A549 (cell line): Measurements from ENCODE around the gene GRID1.

Source experiments
- CEBPB ChIP-seq, 2 experiments: fragments of >200 bp in 1 of 2; sonication (Bioruptor Twin) in 1 of 2; formaldehyde crosslinking in 1 of 2; IDR thresholded peaks; 2 replicates each; pipeline ENCODE4 v1.6.1; 2012 to 2016
- HDAC2 ChIP-seq: fragments of 200-600 bp; sonication (generic); IDR thresholded peaks from 2 replicates; pipeline ENCODE4 v1.6.1; 2016
- JUNB ChIP-seq: fragments of >200 bp; sonication (Bioruptor Twin); formaldehyde crosslinking; IDR thresholded peaks from 2 replicates; pipeline ENCODE4 v1.6.1; 2016
- MAFK ChIP-seq: fragments of 450-650 bp; IDR thresholded peaks from 2 replicates; pipeline ENCODE4 v1.6.1; 2014; ENCODE audit not compliant: partially characterized antibody
- POLR2A ChIP-seq: IDR thresholded peaks from 2 replicates; pipeline ENCODE4 v1.6.1; 2012; ENCODE audit warnings: mild to moderate bottlenecking, low read length
- POLR2AphosphoS2 ChIP-seq: conservative IDR thresholded peaks from 2 replicates; pipeline ENCODE4 v1.6.1; 2012; ENCODE audit warnings: low read length, improper control_type of control experiment, inconsistent platforms
- RAD21 ChIP-seq, 2 experiments: fragments of >200 bp in 1 of 2; sonication (Bioruptor Twin) in 1 of 2; formaldehyde crosslinking in 1 of 2; IDR thresholded peaks in 1 of 2; conservative IDR thresholded peaks in 1 of 2; 2 replicates in 1 of 2; 3 replicates in 1 of 2; pipeline ENCODE4 v1.6.1; 2012 to 2018; ENCODE audit warnings: inconsistent platforms in 1 of 2
- RFX5 ChIP-seq: fragments of 450-650 bp; IDR thresholded peaks from 2 replicates; pipeline ENCODE4 v1.7.1; 2014; ENCODE audit warnings: antibody characterized with exemption, mild to moderate bottlenecking, moderate library complexity
- SMC3 ChIP-seq: fragments of >200 bp; sonication (Bioruptor Twin); formaldehyde crosslinking; IDR thresholded peaks from 3 replicates; pipeline ENCODE4 v1.6.1; 2018; ENCODE audit warnings: inconsistent platforms
- SREBF2 ChIP-seq: fragments of 450-650 bp; IDR thresholded peaks from 2 replicates; pipeline ENCODE4 v1.6.1; 2014; ENCODE audit warnings: mild to moderate bottlenecking, moderate library complexity
- TF ChIP-seq, protein P1 (sequence below): fragments of >200 bp; sonication (Bioruptor Twin); formaldehyde crosslinking; IDR thresholded peaks from 3 replicates; pipeline ENCODE4 v1.5.1; 2016
- TF ChIP-seq, protein P2 (sequence below): fragments of 450-650 bp; IDR thresholded peaks from 2 replicates; pipeline ENCODE4 v1.6.1; 2014; ENCODE audit warnings: antibody characterized with exemption
- TF ChIP-seq, protein P3 (sequence below): IDR thresholded peaks from 2 replicates; pipeline ENCODE4 v1.6.1; 2012
- TF ChIP-seq, protein P4 (sequence below): fragments of 150-350 bp; IDR thresholded peaks from 2 replicates; pipeline ENCODE4 v1.6.1; 2014; ENCODE audit warnings: low read depth, mild to moderate bottlenecking, low read length

DNA sequence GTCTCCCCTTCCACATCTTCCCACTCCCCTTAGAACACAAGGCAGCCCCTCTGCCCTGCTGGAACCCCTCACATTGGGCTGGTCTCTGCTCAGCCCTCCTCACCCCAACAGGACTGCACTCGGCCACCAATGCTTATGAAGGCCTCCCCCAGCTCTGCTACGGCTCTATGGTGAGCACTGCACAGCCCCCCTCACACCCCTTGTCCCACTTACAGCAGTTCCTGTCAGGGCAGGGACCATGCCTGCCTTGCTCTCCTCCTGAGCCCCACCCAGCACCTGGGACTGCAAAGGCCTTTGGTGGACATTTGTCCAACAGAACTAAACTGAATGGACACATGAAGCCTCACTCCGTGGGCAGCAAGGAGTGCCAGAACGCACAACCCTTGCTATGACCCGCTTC lies 171.9 kb downstream of the GRID1 start:
- TF ChIP-seq, protein P1, sequence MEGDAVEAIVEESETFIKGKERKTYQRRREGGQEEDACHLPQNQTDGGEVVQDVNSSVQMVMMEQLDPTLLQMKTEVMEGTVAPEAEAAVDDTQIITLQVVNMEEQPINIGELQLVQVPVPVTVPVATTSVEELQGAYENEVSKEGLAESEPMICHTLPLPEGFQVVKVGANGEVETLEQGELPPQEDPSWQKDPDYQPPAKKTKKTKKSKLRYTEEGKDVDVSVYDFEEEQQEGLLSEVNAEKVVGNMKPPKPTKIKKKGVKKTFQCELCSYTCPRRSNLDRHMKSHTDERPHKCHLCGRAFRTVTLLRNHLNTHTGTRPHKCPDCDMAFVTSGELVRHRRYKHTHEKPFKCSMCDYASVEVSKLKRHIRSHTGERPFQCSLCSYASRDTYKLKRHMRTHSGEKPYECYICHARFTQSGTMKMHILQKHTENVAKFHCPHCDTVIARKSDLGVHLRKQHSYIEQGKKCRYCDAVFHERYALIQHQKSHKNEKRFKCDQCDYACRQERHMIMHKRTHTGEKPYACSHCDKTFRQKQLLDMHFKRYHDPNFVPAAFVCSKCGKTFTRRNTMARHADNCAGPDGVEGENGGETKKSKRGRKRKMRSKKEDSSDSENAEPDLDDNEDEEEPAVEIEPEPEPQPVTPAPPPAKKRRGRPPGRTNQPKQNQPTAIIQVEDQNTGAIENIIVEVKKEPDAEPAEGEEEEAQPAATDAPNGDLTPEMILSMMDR = no peak
- TF ChIP-seq, protein P2, sequence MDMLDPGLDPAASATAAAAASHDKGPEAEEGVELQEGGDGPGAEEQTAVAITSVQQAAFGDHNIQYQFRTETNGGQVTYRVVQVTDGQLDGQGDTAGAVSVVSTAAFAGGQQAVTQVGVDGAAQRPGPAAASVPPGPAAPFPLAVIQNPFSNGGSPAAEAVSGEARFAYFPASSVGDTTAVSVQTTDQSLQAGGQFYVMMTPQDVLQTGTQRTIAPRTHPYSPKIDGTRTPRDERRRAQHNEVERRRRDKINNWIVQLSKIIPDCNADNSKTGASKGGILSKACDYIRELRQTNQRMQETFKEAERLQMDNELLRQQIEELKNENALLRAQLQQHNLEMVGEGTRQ = no peak
- TF ChIP-seq POLR2A = no peak
- TF ChIP-seq JUNB = no peak
- TF ChIP-seq SREBF2 = no peak
- no peak for TF ChIP-seq RAD21 (conservative IDR thresholded peaks at IDR 0.05 in 1 of 2, IDR thresholded peaks at IDR 0.05 in 1 of 2)
- TF ChIP-seq, protein P3, sequence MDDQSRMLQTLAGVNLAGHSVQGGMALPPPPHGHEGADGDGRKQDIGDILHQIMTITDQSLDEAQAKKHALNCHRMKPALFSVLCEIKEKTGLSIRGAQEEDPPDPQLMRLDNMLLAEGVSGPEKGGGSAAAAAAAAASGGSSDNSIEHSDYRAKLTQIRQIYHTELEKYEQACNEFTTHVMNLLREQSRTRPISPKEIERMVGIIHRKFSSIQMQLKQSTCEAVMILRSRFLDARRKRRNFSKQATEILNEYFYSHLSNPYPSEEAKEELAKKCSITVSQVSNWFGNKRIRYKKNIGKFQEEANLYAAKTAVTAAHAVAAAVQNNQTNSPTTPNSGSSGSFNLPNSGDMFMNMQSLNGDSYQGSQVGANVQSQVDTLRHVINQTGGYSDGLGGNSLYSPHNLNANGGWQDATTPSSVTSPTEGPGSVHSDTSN = no peak
- TF ChIP-seq MAFK = no peak
- TF ChIP-seq POLR2AphosphoS2 = no peak
- TF ChIP-seq SMC3 = no peak
- TF ChIP-seq CEBPB (IDR thresholded peaks at IDR 0.05) = no peak
- TF ChIP-seq RFX5 = no peak
- no peak for TF ChIP-seq HDAC2
- TF ChIP-seq, protein P4, sequence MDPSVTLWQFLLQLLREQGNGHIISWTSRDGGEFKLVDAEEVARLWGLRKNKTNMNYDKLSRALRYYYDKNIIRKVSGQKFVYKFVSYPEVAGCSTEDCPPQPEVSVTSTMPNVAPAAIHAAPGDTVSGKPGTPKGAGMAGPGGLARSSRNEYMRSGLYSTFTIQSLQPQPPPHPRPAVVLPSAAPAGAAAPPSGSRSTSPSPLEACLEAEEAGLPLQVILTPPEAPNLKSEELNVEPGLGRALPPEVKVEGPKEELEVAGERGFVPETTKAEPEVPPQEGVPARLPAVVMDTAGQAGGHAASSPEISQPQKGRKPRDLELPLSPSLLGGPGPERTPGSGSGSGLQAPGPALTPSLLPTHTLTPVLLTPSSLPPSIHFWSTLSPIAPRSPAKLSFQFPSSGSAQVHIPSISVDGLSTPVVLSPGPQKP = no peak
